Measurements from ENCODE around the gene PER1. TPM values are rescaled to one million over a fixed set of nuclear protein-coding genes. Genes with fewer than 3 reads are reported as not detected.

The PER1 gene
- total and polyA plus RNA-seq, 10 of the 15 experiments (the other 5 are each of a cell fraction or from before 2014, with no cell fraction given): 0.02 to 25.1 (median 5.4) TPM

GRCh38 chr17:8186787-8187516 lies 34.7 kb upstream of the PER1 start (continued):
- TF ChIP-seq TCF12 (IDR thresholded peaks at IDR 0.05; ENCODE audit: low read depth, low read length) (peak; percentile 43; the same call in 1 of the 2 replicates), MEF2B (IDR thresholded peaks at IDR 0.05; ENCODE audit: partially characterized antibody, poor library complexity, severe bottlenecking) (no peak), MAX (IDR thresholded peaks at IDR 0.05; ENCODE audit: low read depth, low read length) (no peak), MXI1 (IDR thresholded peaks at IDR 0.05; ENCODE audit: low read depth, low read length) (no peak), MEF2A (IDR thresholded peaks at IDR 0.05; ENCODE audit: insufficient read depth, low read depth, low read length) (no peak; the same call in 1 of the 2 replicates), WRNIP1 (IDR thresholded peaks at IDR 0.05; ENCODE audit: borderline replicate concordance, low read depth, low read length) (peak; percentile 87; the same call in 1 of the 2 replicates), ATF3 (IDR thresholded peaks at IDR 0.05; ENCODE audit: borderline replicate concordance, extremely low read depth, low read depth, low read length) (no peak), NFYA (IDR thresholded peaks at IDR 0.05; ENCODE audit: borderline replicate concordance, low read depth, low read length) (no peak), KAT2A (conservative IDR thresholded peaks at IDR 0.05; ENCODE audit: control insufficient read depth, low read depth, low read length) (no peak), EED (IDR thresholded peaks at IDR 0.05; ENCODE audit: low read depth) (peak; percentile 73), PAX5 (IDR thresholded peaks at IDR 0.05; ENCODE audit: borderline replicate concordance, low read depth, low read length) (peak; percentile 37; the same call in 1 of the 2 replicates), CREB1 (IDR thresholded peaks at IDR 0.05; ENCODE audit: low read depth) (peak; percentile 41; the same call in 1 of the 2 replicates), RAD51 (IDR thresholded peaks at IDR 0.05) (peak; percentile 69), ASH2L (IDR thresholded peaks at IDR 0.05; ENCODE audit: borderline replicate concordance, low read depth) (no peak), ZNF217 (IDR thresholded peaks at IDR 0.05) (peak; percentile 45), ZBTB11 (CRISPR knock-in tag; IDR thresholded peaks at IDR 0.05) (no peak), ATF7 (IDR thresholded peaks at IDR 0.05; ENCODE audit: low read depth) (peak; percentile 71), TAF1 (IDR thresholded peaks at IDR 0.05; ENCODE audit: borderline replicate concordance, low read depth, low read length) (0 out of 2 replicates have a peak, but pooled peaks have one; percentile 19), CHD4 (IDR thresholded peaks at IDR 0.05) (no peak), FOXM1 (IDR thresholded peaks at IDR 0.05; ENCODE audit: low read depth, low read length) (no peak; the same call in 1 of the 2 replicates), ZNF622 (IDR thresholded peaks at IDR 0.05) (no peak), USF1 (IDR thresholded peaks at IDR 0.05; ENCODE audit: borderline replicate concordance, extremely low read length, insufficient read depth, low read depth, low read length) (no peak), HCFC1 (IDR thresholded peaks at IDR 0.05; ENCODE audit: low read length) (peak; percentile 16), CEBPB (IDR thresholded peaks at IDR 0.05; ENCODE audit: borderline replicate concordance in 1 of 2, low read depth in 2 of 2, low read length in 2 of 2) (no peak), JUND (IDR thresholded peaks at IDR 0.05; ENCODE audit: low read depth, low read length) (no peak)
